Smooth muscle cell (in vitro differentiated cells): Measurements from ENCODE around the gene TARS2. TPM values are rescaled to one million over a fixed set of nuclear protein-coding genes. Genes with fewer than 3 reads are reported as not detected.

ENCODE experiments used
- DNase-seq: peaks from one replicate; lab custom pipeline; 2025; ENCODE audit not compliant: unreplicated experiment; lab: John Stamatoyannopoulos, UW
- H2AFZ ChIP-seq: fragments of 200-600 bp; sonication (generic); 2 replicates; pipeline ENCODE4 v1.6.0; 2016; ENCODE audit warnings: antibody characterized with exemption, low read depth, mild to moderate bottlenecking
- H3F3A ChIP-seq: fragments of 200-600 bp; sonication (generic); 2 replicates; pipeline ENCODE4 v1.6.0; 2017; ENCODE audit warnings: antibody characterized with exemption, low read depth
- H3K27ac ChIP-seq: fragments of 200-600 bp; sonication (generic); 2 replicates; pipeline ENCODE4 v1.5.1; 2016; ENCODE audit warnings: low read depth, mild to moderate bottlenecking
- H3K27me3 ChIP-seq: fragments of 200-600 bp; sonication (generic); 2 replicates; pipeline ENCODE4 v1.6.1; 2016; ENCODE audit warnings: low read depth, mild to moderate bottlenecking
- H3K36me3 ChIP-seq: fragments of 200-600 bp; sonication (generic); 2 replicates; pipeline ENCODE4 v1.5.1; 2016; ENCODE audit warnings: low read depth
- H3K4me1 ChIP-seq: fragments of 200-600 bp; sonication (generic); 2 replicates; pipeline ENCODE4 v1.5.1; 2016; ENCODE audit warnings: low read depth
- H3K4me2 ChIP-seq: fragments of 200-600 bp; sonication (generic); 2 replicates; pipeline ENCODE4 v1.6.0; 2016; ENCODE audit warnings: mild to moderate bottlenecking
- H3K4me3 ChIP-seq: fragments of 200-600 bp; sonication (generic); 2 replicates; pipeline ENCODE4 v1.5.1; 2016; ENCODE audit warnings: mild to moderate bottlenecking
- H3K79me2 ChIP-seq: fragments of 200-600 bp; sonication (generic); 2 replicates; pipeline ENCODE4 v1.6.0; 2016; ENCODE audit warnings: low read depth, mild to moderate bottlenecking
- H3K9ac ChIP-seq: fragments of 200-600 bp; sonication (generic); 2 replicates; pipeline ENCODE4 v1.6.0; 2016; ENCODE audit warnings: low read depth
- H3K9me3 ChIP-seq: fragments of 200-600 bp; sonication (generic); replicated peaks from 2 replicates; pipeline ENCODE4 v1.5.1; 2016; ENCODE audit warnings: low read depth
- H4K20me1 ChIP-seq: fragments of 200-600 bp; sonication (generic); 2 replicates; pipeline ENCODE4 v1.6.0; 2016; ENCODE audit warnings: low read depth
- CTCF ChIP-seq: fragments of 200-600 bp; sonication (generic); IDR thresholded peaks from 2 replicates; pipeline ENCODE4 v1.5.1; 2017; ENCODE audit warnings: borderline replicate concordance, mild to moderate bottlenecking, antibody characterized with exemption; ENCODE audit not compliant: insufficient read depth, poor library complexity, severe bottlenecking
- WGBS: methylation state at CpG from one replicate; pipeline ENCODE4 v1.1.7; 2016; ENCODE audit warnings: low lambda C conversion rate; 5-methylcytosine and 5-hydroxymethylcytosine counted together
- polyA plus RNA-seq: library from polyadenylated mRNA; unstranded; fragments of >200 nt; fragmentation: Nextera tagmentation; extraction: Ambion mirVana; gene quantifications from 2 replicates; pipeline ENCODE4 v1.2.1, GENCODE V29; 2016
- total RNA-seq: library from RNA; depleted of rRNA; stranded (reverse); fragments of >200 nt; gene quantifications from 2 replicates; pipeline ENCODE4 v1.2.3, GENCODE V29; 2014

TARS2 gene
- total and polyA plus RNA-seq, 2 experiments from 2014 or later: 8.6 to 20.9 TPM

GRCh38 chr1:150515328-150516049 lies 28.3 kb downstream of the TARS2 start, which contains the start of gene FALEC:
Gene FALEC, plus strand, starts transcription at chr1:150515752.
- no peak for TF ChIP-seq CTCF

GRCh38 chr1:150516050-150516591 lies 28.9 kb downstream of the TARS2 start:
- no peaks in the 10 kb centered on the region for H3K9me3 ChIP-seq
- H3K4me1 ChIP-seq: peaks cover 8% of the 10 kb centered on the region
- H3K9ac ChIP-seq: peak overlapping the region; percentile 50
- no peaks in the 10 kb centered on the region for H3K36me3 ChIP-seq
- no peaks in the 10 kb centered on the region for H3K79me2 ChIP-seq
- H3K4me2 ChIP-seq: peak overlapping the region; percentile 96
- 9% methylated on average over 19 of the region's 19 CpGs for WGBS
- H3F3A ChIP-seq: no peaks in the 10 kb centered on the region
- H3K27ac ChIP-seq: no peak overlapping the region
- no peak for DNase-seq
- H2AFZ ChIP-seq: peak overlapping the region; percentile 72
- TF ChIP-seq CTCF: no peak
- no peaks in the 10 kb centered on the region for H4K20me1 ChIP-seq
- no peaks in the 10 kb centered on the region for H3K27me3 ChIP-seq
- peak overlapping the region; percentile 71 for H3K4me3 ChIP-seq

More at GRCh38 chr1:150515328-150516049, 28.3 kb downstream of the TARS2 start, which contains the start of gene FALEC:
- Histone ChIP-seq H3K27me3 (no peaks in the 10 kb centered on the region), H3F3A (no peaks in the 10 kb centered on the region), H3K9me3 (no peaks in the 10 kb centered on the region), H2AFZ (peak within 1 kb of the TSS; percentile 89), H3K4me1 (peaks cover 8% of the 10 kb centered on the region), H3K36me3 (no peaks in the 10 kb centered on the region), H4K20me1 (no peaks in the 10 kb centered on the region), H3K4me3 (peak within 1 kb of the TSS; percentile 71), H3K4me2 (peak within 1 kb of the TSS; percentile 96), H3K79me2 (no peaks in the 10 kb centered on the region), H3K27ac (peak within 1 kb of the TSS; percentile 57), H3K9ac (peak within 1 kb of the TSS; percentile 50)
- DNase-seq: peak; percentile 82
- under 1% methylated on average over 52 of the region's 54 CpGs for WGBS

GRCh38 chr1:150516616-150517015 lies 29.4 kb downstream of the TARS2 start:
- H3K4me2 ChIP-seq: peak overlapping the region; percentile 96
- 44% methylated on average over 4 of the region's 4 CpGs for WGBS
- no peaks in the 10 kb centered on the region for H3F3A ChIP-seq
- no peaks in the 10 kb centered on the region for H4K20me1 ChIP-seq
- H3K4me3 ChIP-seq: peak overlapping the region; percentile 71
- H3K27ac ChIP-seq: no peak overlapping the region
- DNase-seq: no peak
- H2AFZ ChIP-seq: no peak overlapping the region
- no peaks in the 10 kb centered on the region for H3K27me3 ChIP-seq
- no peak overlapping the region for H3K9ac ChIP-seq
- TF ChIP-seq CTCF: no peak
- H3K4me1 ChIP-seq: peaks cover 8% of the 10 kb centered on the region
- no peaks in the 10 kb centered on the region for H3K9me3 ChIP-seq
- H3K79me2 ChIP-seq: no peaks in the 10 kb centered on the region
- H3K36me3 ChIP-seq: no peaks in the 10 kb centered on the region
